ENCODE results near the gene IRAK1.

IRAK1 gene

GRCh38 chrX:153999359-154000037 lies 20.2 kb downstream of the IRAK1 start:
- no peak for TF ChIP-seq CTCF (IDR thresholded peaks at IDR 0.05)

GRCh38 chrX:153995504-153995903 lies 24.2 kb downstream of the IRAK1 start:
- no peak for TF ChIP-seq CTCF (IDR thresholded peaks at IDR 0.05)

GRCh38 chrX:153993978-153994377 lies 25.7 kb downstream of the IRAK1 start:
- TF ChIP-seq CTCF (IDR thresholded peaks at IDR 0.05), result no peak

GRCh38 chrX:153993079-153993478 lies 26.6 kb downstream of the IRAK1 start:
- no peak for TF ChIP-seq CTCF (IDR thresholded peaks at IDR 0.05)

- no peak for TF ChIP-seq CTCF (IDR thresholded peaks at IDR 0.05)
Measured at GRCh38 chrX:153992180-153992579, 27.5 kb downstream of the IRAK1 start.

GRCh38 chrX:153991013-153991580 lies 28.6 kb downstream of the IRAK1 start:
- no peak for TF ChIP-seq CTCF (IDR thresholded peaks at IDR 0.05)

GRCh38 chrX:153989973-153990655 lies 29.6 kb downstream of the IRAK1 start:
- no peak for TF ChIP-seq CTCF (IDR thresholded peaks at IDR 0.05)

All from LNCAP (cell line).